ENCODE data around the gene OASL. TPM values are rescaled to one million over a fixed set of nuclear protein-coding genes. Genes with fewer than 3 reads are reported as not detected.

The OASL gene
- total and polyA plus RNA-seq, 10 of the 15 experiments (the other 5 are each of a cell fraction or from before 2014, with no cell fraction given) = 2.3 to 9.1 (median 2.7) TPM

- intact Hi-C loops (cut with micrococcal nuclease; ENCODE audit: unreplicated experiment) = no loop called here
- no TSS peak for BruUV-seq (replicated peaks)
- Histone ChIP-seq H2AFZ (ENCODE audit: control insufficient read depth, low read depth, low read length) (peak overlapping the region; percentile 97), H3K36me3 (ENCODE audit: control insufficient read depth in 2 of 2, insufficient read depth in 2 of 2, low read length in 1 of 2) (no peaks in the 10 kb centered on the region), H3K27me3 (replicated peaks in 1 of 2; ENCODE audit: control insufficient read depth in 2 of 2, insufficient read depth in 2 of 2, low read length in 1 of 2) (no peaks in the 10 kb centered on the region), H3K9ac (ENCODE audit: control insufficient read depth, insufficient read depth, low read length) (peak overlapping the region; percentile 89), H4K20me1 (ENCODE audit: control insufficient read depth, insufficient read depth) (no peaks in the 10 kb centered on the region), H3K4me2 (ENCODE audit: control insufficient read depth, insufficient read depth) (peak overlapping the region; percentile 98), H3K27ac (ENCODE audit: control insufficient read depth, insufficient read depth) (peak overlapping the region; percentile 96), H3K4me1 (ENCODE audit: control insufficient read depth, insufficient read depth, low read length) (peaks cover 10% of the 10 kb centered on the region), H3K4me3 (no peak overlapping the region), H3K9me3 (replicated peaks; ENCODE audit: control insufficient read depth, insufficient read depth, low read length) (no peaks in the 10 kb centered on the region), H3K79me2 (ENCODE audit: control insufficient read depth, insufficient read depth, low read length) (no peaks in the 10 kb centered on the region)
- ChIA-PET CTCF (interaction anchor here (0.6 to 5.6 kb wide), 53 partner anchors 8 to 606 kb away, joined by 3 to 80 read pairs (median 4); partner anchors contain the start of genes C12orf43, HNF1A, OASL and POP5), POLR2A (interaction anchor here (0.6 to 3.1 kb wide), 6 partner anchors 21 to 474 kb away, joined by 3 to 9 read pairs (median 6); no protein-coding TSS in a partner anchor), SMC1A (ENCODE audit: uncharacterized antibody, unreplicated experiment) (interaction anchor here (0.8 to 4.0 kb wide), 30 partner anchors 11 to 478 kb away, joined by 3 to 35 read pairs (median 5); partner anchors contain the start of genes OASL and POP5), RAD21 (ENCODE audit: unreplicated experiment) (interaction anchor here (0.6 to 3.9 kb wide), 32 partner anchors 8 to 478 kb away, joined by 3 to 26 read pairs (median 5); partner anchors contain the start of genes ACADS, ANAPC5, C12orf43 and CAMKK2)
- WGBS (ENCODE audit: insufficient coverage, insufficient replicate concordance, low lambda C conversion rate, missing lambda C conversion rate) = 53% methylated on average over 10 of the region's 10 CpGs
- DNase-seq (ENCODE audit: low read depth, low spot score) (no peak), ATAC-seq (peak; percentile 64), FAIRE-seq (peak; percentile 7)
- in situ Hi-C loops (cut with MboI) = no loop called here
- TF ChIP-seq, protein P1, sequence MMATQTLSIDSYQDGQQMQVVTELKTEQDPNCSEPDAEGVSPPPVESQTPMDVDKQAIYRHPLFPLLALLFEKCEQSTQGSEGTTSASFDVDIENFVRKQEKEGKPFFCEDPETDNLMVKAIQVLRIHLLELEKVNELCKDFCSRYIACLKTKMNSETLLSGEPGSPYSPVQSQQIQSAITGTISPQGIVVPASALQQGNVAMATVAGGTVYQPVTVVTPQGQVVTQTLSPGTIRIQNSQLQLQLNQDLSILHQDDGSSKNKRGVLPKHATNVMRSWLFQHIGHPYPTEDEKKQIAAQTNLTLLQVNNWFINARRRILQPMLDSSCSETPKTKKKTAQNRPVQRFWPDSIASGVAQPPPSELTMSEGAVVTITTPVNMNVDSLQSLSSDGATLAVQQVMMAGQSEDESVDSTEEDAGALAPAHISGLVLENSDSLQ (IDR thresholded peaks at IDR 0.05) = no peak
- no peak for TF ChIP-seq FOXK2 (IDR thresholded peaks at IDR 0.05)
- TF ChIP-seq CHD1 (IDR thresholded peaks at IDR 0.05; ENCODE audit: low read depth, low read length) = no peak
- TF ChIP-seq, protein P2, sequence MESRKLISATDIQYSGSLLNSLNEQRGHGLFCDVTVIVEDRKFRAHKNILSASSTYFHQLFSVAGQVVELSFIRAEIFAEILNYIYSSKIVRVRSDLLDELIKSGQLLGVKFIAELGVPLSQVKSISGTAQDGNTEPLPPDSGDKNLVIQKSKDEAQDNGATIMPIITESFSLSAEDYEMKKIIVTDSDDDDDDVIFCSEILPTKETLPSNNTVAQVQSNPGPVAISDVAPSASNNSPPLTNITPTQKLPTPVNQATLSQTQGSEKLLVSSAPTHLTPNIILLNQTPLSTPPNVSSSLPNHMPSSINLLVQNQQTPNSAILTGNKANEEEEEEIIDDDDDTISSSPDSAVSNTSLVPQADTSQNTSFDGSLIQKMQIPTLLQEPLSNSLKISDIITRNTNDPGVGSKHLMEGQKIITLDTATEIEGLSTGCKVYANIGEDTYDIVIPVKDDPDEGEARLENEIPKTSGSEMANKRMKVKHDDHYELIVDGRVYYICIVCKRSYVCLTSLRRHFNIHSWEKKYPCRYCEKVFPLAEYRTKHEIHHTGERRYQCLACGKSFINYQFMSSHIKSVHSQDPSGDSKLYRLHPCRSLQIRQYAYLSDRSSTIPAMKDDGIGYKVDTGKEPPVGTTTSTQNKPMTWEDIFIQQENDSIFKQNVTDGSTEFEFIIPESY (IDR thresholded peaks at IDR 0.05) = no peak
- no peak for TF ChIP-seq ZNF274 (IDR thresholded peaks at IDR 0.05; ENCODE audit: insufficient read depth, insufficient read length)
- TF ChIP-seq KAT2A (conservative IDR thresholded peaks at IDR 0.05; ENCODE audit: control insufficient read depth, low read depth, low read length) = no peak
- no peak for TF ChIP-seq NFXL1 (IDR thresholded peaks at IDR 0.05; ENCODE audit: borderline replicate concordance)
- TF ChIP-seq MYC (IDR thresholded peaks at IDR 0.05; ENCODE audit: insufficient read depth, insufficient read length, insufficient replicate concordance, low read length, severe bottlenecking) = no peak
- no peak for TF ChIP-seq FOXM1 (IDR thresholded peaks at IDR 0.05; ENCODE audit: low read depth, low read length)
- no peak for TF ChIP-seq IKZF1 (conservative IDR thresholded peaks at IDR 0.05)
- TF ChIP-seq RFX5 (IDR thresholded peaks at IDR 0.05; ENCODE audit: low read depth, low read length) = no peak
- TF ChIP-seq FOS (IDR thresholded peaks at IDR 0.05; ENCODE audit: borderline replicate concordance, extremely low read depth, insufficient read length) = no peak
- TF ChIP-seq, protein P3, sequence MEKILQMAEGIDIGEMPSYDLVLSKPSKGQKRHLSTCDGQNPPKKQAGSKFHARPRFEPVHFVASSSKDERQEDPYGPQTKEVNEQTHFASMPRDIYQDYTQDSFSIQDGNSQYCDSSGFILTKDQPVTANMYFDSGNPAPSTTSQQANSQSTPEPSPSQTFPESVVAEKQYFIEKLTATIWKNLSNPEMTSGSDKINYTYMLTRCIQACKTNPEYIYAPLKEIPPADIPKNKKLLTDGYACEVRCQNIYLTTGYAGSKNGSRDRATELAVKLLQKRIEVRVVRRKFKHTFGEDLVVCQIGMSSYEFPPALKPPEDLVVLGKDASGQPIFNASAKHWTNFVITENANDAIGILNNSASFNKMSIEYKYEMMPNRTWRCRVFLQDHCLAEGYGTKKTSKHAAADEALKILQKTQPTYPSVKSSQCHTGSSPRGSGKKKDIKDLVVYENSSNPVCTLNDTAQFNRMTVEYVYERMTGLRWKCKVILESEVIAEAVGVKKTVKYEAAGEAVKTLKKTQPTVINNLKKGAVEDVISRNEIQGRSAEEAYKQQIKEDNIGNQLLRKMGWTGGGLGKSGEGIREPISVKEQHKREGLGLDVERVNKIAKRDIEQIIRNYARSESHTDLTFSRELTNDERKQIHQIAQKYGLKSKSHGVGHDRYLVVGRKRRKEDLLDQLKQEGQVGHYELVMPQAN (conservative IDR thresholded peaks at IDR 0.05) = no peak
- no peak for TF ChIP-seq MEF2B (IDR thresholded peaks at IDR 0.05; ENCODE audit: partially characterized antibody, poor library complexity, severe bottlenecking)
- TF ChIP-seq, protein P4, sequence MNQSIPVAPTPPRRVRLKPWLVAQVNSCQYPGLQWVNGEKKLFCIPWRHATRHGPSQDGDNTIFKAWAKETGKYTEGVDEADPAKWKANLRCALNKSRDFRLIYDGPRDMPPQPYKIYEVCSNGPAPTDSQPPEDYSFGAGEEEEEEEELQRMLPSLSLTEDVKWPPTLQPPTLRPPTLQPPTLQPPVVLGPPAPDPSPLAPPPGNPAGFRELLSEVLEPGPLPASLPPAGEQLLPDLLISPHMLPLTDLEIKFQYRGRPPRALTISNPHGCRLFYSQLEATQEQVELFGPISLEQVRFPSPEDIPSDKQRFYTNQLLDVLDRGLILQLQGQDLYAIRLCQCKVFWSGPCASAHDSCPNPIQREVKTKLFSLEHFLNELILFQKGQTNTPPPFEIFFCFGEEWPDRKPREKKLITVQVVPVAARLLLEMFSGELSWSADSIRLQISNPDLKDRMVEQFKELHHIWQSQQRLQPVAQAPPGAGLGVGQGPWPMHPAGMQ (IDR thresholded peaks at IDR 0.05; ENCODE audit: borderline replicate concordance) = no peak
- no peak for TF ChIP-seq ZNF622 (IDR thresholded peaks at IDR 0.05)
These were observed 20.2 kb upstream of the OASL start for GRCh38 chr12:121059031-121059898.

Measured in GM12878 (cell line).